Measurements from ENCODE around the gene DAPK1.

The DAPK1 gene

GRCh38 chr9:87517732-87518131 lies 20.1 kb downstream of the DAPK1 start:
- DNase-seq: no peak

- DNase-seq: peak; percentile 69 to 84
Measured at GRCh38 chr9:87518702-87519335, 21.2 kb downstream of the DAPK1 start.

- DNase-seq: no peak
Measured at GRCh38 chr9:87519461-87519860, 21.8 kb downstream of the DAPK1 start.

- no peak for DNase-seq
Measured at GRCh38 chr9:87520172-87520683, 22.6 kb downstream of the DAPK1 start.

GRCh38 chr9:87521834-87522233 lies 24.2 kb downstream of the DAPK1 start:
- DNase-seq: no peak

- DNase-seq: no peak
Measured at GRCh38 chr9:87524061-87524460, 26.4 kb downstream of the DAPK1 start.

GRCh38 chr9:87525546-87526303 lies 28.1 kb downstream of the DAPK1 start:
- DNase-seq: no peak

- no peak for DNase-seq
Measured at GRCh38 chr9:87527211-87527916, 29.7 kb downstream of the DAPK1 start.

DNA sequence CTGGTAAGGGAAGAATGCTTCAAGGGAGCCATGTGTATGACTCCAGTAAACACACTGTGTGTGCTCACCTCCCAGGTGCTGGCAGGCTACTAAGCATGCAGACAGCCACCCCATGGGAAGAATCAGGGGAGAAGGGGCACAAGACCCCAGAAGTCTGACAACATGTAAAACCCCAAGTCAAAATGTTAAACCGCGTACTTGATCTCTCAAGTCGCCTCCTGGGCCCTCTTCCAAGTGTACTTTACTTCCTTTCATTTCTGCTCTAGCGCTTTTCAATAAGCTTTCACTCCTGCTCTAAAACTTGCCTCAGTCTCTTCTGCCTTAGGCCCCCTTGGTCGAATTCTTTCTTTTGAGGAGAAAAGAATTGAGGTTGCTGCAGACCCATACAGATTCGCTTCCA lies 31.3 kb downstream of the DAPK1 start:
- no peak for DNase-seq

- peak; percentile 80 to 84 for DNase-seq
Measured at GRCh38 chr9:87529671-87530070, 32.0 kb downstream of the DAPK1 start.

DNA sequence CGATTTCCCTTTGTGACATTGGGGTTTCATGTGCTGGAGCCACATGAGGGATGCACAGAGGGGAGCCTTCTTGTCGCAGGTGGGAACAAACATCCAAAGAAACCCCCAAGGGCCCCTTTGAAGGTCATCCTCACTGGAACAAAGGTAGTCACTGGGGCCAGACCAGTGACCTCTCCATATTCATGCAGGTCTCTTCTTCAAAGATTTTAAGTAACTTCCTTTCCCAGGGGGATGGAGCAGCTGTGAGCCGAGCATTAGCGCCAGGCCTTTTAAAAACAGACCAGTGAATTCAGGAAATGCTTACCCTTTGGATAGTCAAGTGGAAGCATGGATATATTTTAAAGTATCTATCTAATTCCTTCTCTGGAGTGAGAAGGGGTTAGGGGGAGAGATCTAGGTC lies 33.0 kb downstream of the DAPK1 start:
- no peak for DNase-seq

GRCh38 chr9:87531370-87532295 lies 34.0 kb downstream of the DAPK1 start:
- DNase-seq: no peak

DNA sequence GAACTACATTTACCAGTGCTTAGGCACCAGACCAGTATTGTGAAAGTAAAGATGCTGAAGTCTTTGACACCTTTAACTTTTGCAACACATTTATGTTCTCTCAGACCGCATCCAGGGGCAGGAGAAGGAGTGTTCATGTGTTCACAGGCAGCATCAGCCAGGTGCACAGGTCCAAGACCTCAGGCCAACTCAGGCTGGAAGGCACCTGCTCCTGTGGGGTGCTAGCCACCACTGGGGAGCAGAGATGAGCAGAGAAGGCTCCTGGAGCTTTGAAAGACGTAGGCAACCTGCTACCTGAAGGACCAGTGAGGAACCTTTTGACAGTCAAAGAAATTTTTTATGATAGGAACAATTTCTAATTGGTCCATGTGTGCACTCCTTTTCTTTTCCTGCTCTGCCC lies 35.6 kb downstream of the DAPK1 start:
- DNase-seq: no peak

DNA sequence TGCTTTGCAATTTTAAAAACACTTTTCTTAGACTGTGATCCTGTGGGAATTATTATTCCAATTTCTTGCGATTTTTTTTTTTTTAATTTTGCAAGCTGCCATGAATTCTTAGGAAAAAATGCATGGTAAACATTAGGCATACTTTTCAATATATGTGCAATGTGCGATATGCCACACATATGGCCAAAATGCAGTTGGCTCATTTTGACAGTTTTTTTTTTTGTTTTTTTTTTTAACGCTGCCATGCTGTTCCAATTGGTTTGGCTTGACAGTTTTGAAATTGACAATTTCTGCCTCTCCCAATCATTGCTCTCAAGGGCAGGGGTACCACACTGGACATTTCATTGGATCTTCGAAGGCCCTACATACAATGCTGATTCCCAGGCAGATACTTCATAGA lies 36.4 kb downstream of the DAPK1 start:
- no peak for DNase-seq

GRCh38 chr9:87534957-87535356 lies 37.3 kb downstream of the DAPK1 start:
- DNase-seq: no peak

- DNase-seq: no peak
Measured at GRCh38 chr9:87535817-87536539, 38.3 kb downstream of the DAPK1 start.

GRCh38 chr9:87537625-87538024 lies 40.0 kb downstream of the DAPK1 start:
- DNase-seq: no peak

DNA sequence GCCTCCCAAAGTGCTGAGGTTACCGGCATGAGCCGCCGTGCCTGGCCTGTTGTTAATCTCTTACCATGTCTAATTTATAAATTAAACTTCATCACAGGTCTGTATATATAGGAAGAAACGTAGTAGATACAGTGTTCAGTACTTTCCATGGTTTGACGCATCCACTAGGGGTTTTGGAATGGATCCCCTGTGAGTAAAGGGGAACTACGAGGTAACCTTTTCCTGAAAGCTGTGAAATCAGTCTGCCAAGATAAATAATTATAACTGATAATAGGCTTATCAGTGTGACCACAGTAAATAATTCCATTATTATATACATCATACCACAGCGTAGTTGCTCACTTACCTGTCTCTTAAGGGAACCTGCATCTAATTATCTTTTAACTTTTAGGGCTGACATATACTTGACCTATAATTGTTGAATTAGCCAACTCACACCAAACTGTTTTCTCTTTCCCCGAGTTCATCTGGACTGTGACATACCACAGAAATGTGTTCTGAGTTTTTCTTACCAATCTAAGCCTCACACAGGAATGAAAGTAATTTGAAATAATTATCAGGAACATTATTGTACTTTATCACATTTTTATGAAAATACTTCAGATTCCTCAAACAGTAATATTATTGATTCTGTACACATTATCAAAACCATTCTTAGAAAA lies 42.9 kb downstream of the DAPK1 start:
- DNase-seq: no peak

DNA sequence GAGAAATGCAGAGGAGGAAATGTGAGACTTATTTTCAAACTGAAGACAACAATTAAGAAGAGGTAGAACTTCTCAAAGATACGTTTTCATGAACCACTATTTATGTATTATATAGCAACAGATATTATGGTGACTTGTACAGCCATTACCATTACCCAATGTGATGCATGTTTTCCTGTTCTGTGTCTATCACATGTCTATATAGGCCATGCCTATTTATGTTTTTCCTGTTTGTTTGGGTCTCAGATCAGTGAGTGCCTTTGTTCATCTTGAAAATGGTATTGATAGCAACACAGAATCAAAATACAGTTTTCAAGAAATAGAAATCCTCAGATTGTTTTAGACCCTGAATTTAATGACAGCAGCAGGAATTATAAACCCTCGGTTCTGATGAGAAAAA lies 44.0 kb downstream of the DAPK1 start:
- no peak for DNase-seq

- DNase-seq: no peak
Measured at GRCh38 chr9:87542141-87542540, 44.5 kb downstream of the DAPK1 start.

- no peak for DNase-seq
Measured at GRCh38 chr9:87543251-87543650, 45.6 kb downstream of the DAPK1 start.

All from inflammatory macrophage (primary cell).